Measurements from ENCODE around the gene ISG15. TPM values are rescaled to one million over a fixed set of nuclear protein-coding genes. Genes with fewer than 3 reads are reported as not detected.

The ISG15 gene
- total RNA-seq, 2 donors from 2014 or later, result 8.3 to 29.0 TPM

DNA sequence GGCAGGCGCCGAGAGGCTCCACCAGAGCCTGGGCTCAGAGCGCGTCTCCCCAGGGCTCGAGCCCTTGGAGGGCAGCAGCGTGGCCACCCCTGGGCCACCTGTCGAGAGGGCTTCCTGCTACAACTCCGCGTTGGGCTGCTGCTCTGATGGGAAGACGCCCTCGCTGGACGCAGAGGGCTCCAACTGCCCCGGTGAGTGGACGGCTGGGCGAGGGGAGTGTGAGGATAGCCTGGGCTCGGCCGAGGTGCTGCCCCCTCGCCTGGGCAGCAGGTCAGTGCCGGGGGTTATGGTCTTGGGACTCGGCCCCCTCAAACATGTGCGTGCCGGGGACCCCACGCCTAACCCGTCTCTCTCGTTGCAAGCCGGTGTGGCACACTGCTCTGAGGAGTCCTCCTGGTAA is 33.5 kb downstream of the ISG15 start:
- ATAC-seq, result no peak

GRCh38 chr1:1047407-1047806 is 34.1 kb downstream of the ISG15 start:
- H3K36me3 ChIP-seq (replicated peaks in 1 of 2; ENCODE audit: insufficient read depth in 1 of 2, low read depth in 2 of 2), result no peaks in the 10 kb centered on the region
- no peak overlapping the region for H3K4me3 ChIP-seq
- no peaks in the 10 kb centered on the region for H3K4me1 ChIP-seq
- no peaks in the 10 kb centered on the region for H3K9me3 ChIP-seq
- intact Hi-C loops (cut with DNase I), result no loop called here
- no peak for DNase-seq
- no peaks in the 10 kb centered on the region for H3K27me3 ChIP-seq
- no peak for ATAC-seq
- H3K27ac ChIP-seq, result no peak overlapping the region
- WGBS, 2 donors, result 92 to 94% methylated on average over 5 to 17 of the region's 19 CpGs
- TF ChIP-seq POLR2A (IDR thresholded peaks at IDR 0.05) (no peak), CTCF (IDR thresholded peaks at IDR 0.05) (no peak)

More for the DNA sequence above, 33.5 kb downstream of the ISG15 start:
- no peak for TF ChIP-seq POLR2A (IDR thresholded peaks at IDR 0.05)
- TF ChIP-seq CTCF (IDR thresholded peaks at IDR 0.05), result no peak
- intact Hi-C loops (cut with DNase I), result no loop called here
- no peak for DNase-seq
- Histone ChIP-seq H3K4me1 (no peaks in the 10 kb centered on the region), H3K4me3 (no peak overlapping the region), H3K36me3 (replicated peaks in 1 of 2; ENCODE audit: insufficient read depth in 1 of 2, low read depth in 2 of 2) (no peaks in the 10 kb centered on the region), H3K9me3 (no peaks in the 10 kb centered on the region), H3K27ac (no peak overlapping the region), H3K27me3 (no peaks in the 10 kb centered on the region)
- 93% methylated on average over 25 of the region's 26 CpGs; no CpG with 5 or more reads in 1 of the 2 donors for WGBS, 2 donors

DNA sequence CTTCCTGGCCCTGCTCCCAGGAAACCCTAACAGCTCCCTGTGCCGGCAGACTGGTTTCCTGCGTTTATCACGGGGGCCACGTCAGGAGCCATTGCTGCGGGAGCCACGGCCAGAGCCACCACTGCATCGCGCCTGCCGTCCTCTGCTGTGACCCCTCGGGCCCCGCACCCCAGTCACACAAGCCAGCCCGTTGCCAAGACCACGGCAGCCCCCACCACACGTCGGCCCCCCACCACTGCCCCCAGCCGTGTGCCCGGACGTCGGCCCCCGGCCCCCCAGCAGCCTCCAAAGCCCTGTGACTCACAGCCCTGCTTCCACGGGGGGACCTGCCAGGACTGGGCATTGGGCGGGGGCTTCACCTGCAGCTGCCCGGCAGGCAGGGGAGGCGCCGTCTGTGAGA is 34.7 kb downstream of the ISG15 start:
- ATAC-seq, result no peak
- no peaks in the 10 kb centered on the region for H3K27me3 ChIP-seq
- no peak overlapping the region for H3K27ac ChIP-seq
- H3K9me3 ChIP-seq, result no peaks in the 10 kb centered on the region
- no peaks in the 10 kb centered on the region for H3K36me3 ChIP-seq (replicated peaks in 1 of 2; ENCODE audit: insufficient read depth in 1 of 2, low read depth in 2 of 2)
- no peak for DNase-seq
- TF ChIP-seq POLR2A (IDR thresholded peaks at IDR 0.05), result no peak
- intact Hi-C loops (cut with DNase I), result no loop called here
- H3K4me3 ChIP-seq, result no peak overlapping the region
- 75 to 83% methylated on average over 6 to 17 of the region's 25 CpGs for WGBS, 2 donors
- no peaks in the 10 kb centered on the region for H3K4me1 ChIP-seq

DNA sequence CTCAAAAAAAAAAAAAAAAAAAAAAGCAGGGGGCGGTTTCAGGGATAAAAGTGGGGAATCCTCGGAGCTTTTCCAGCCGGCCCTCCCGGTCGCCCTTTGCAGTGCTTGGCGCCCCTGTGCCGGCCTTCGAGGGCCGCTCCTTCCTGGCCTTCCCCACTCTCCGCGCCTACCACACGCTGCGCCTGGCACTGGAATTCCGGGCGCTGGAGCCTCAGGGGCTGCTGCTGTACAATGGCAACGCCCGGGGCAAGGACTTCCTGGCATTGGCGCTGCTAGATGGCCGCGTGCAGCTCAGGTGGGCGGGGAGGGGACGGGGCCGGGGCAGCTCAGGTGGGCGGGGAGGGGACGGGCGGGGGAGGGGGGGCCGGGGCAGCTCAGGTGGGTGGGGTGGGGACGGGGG is 35.5 kb downstream of the ISG15 start:
- no peaks in the 10 kb centered on the region for H3K9me3 ChIP-seq
- ATAC-seq (no peak), DNase-seq (no peak)
- 87 to 90% methylated on average over 15 to 22 of the region's 28 CpGs for WGBS, 2 donors
- H3K36me3 ChIP-seq (replicated peaks in 1 of 2; ENCODE audit: insufficient read depth in 1 of 2, low read depth in 2 of 2), result no peaks in the 10 kb centered on the region
- no peak overlapping the region for H3K4me3 ChIP-seq
- H3K27ac ChIP-seq, result no peak overlapping the region
- TF ChIP-seq POLR2A (IDR thresholded peaks at IDR 0.05) (no peak), CTCF (IDR thresholded peaks at IDR 0.05) (no peak)
- H3K27me3 ChIP-seq, result no peaks in the 10 kb centered on the region
- H3K4me1 ChIP-seq, result no peaks in the 10 kb centered on the region
- intact Hi-C loops (cut with DNase I), result no loop called here

DNA sequence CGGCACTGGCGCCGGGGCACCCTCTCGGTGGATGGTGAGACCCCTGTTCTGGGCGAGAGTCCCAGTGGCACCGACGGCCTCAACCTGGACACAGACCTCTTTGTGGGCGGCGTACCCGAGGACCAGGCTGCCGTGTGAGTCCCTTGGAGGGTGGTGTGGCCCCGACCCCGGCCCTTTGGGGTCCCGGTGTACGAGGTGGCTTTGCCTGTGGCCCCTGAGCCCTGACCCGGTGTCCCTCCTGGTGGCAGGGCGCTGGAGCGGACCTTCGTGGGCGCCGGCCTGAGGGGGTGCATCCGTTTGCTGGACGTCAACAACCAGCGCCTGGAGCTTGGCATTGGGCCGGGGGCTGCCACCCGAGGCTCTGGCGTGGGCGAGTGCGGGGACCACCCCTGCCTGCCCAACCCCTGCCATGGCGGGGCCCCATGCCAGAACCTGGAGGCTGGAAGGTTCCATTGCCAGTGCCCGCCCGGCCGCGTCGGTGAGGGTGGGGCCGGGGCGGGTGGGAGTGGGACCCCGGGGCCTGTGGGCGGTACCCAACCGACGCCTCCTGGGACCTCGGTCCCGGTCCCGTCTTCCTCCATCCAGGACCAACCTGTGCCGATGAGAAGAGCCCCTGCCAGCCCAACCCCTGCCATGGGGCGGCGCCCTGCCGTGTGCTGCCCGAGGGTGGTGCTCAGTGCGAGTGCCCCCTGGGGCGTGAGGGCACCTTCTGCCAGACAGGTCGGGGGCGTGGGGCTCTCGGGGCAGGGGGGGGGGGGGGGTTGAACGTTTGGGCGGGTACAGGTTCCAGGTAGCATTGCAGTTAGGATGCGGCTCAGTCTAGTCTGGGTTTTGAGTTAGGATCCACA is 36.2 kb downstream of the ISG15 start:
- TF ChIP-seq POLR2A (IDR thresholded peaks at IDR 0.05), result no peak
- TF ChIP-seq CTCF (IDR thresholded peaks at IDR 0.05), result no peak
- intact Hi-C loops (cut with DNase I), result no loop called here
- no peak overlapping the region for H3K27ac ChIP-seq

More for the DNA sequence above, 36.2 kb downstream of the ISG15 start:
- no peak for ATAC-seq
- Histone ChIP-seq H3K4me3 (no peak overlapping the region), H3K4me1 (no peaks in the 10 kb centered on the region), H3K9me3 (no peaks in the 10 kb centered on the region), H3K27me3 (no peaks in the 10 kb centered on the region), H3K36me3 (replicated peaks in 1 of 2; ENCODE audit: insufficient read depth in 1 of 2, low read depth in 2 of 2) (no peaks in the 10 kb centered on the region)
- 94 to 100% methylated on average over 2 to 41 of the region's 57 CpGs for WGBS, 2 donors
- no peak for DNase-seq

All from body of pancreas (tissue), 4 donors.